GM21529 (cell line): Measurements from ENCODE around the gene ERP27.

Experiments used
- ATAC-seq: cut with Tn5 transposase; IDR thresholded peaks from one replicate; pipeline ENCODE4 v1.9.1; 2021; ENCODE audit not compliant: unreplicated experiment

Gene ERP27

DNA sequence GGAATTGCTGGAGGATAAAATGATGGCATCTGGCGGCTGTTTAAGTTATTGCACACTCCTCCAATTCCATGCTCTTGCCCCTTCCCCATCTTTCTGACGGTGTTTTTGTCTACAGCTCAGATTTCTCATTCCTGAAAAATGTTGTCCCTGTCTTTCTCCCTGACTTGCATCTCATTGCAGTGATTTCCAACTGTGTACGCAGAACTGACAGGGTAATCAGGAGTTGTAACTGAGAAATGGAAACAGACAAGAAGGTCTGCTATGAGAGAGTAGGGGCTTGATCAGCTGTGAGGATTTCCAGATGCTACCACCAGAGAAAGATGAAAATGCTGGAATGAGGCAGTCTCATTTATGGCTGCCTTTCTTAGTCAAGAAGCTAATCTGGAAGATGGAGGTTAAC lies 1.3 kb downstream of the ERP27 start:
- ATAC-seq: no peak

DNA sequence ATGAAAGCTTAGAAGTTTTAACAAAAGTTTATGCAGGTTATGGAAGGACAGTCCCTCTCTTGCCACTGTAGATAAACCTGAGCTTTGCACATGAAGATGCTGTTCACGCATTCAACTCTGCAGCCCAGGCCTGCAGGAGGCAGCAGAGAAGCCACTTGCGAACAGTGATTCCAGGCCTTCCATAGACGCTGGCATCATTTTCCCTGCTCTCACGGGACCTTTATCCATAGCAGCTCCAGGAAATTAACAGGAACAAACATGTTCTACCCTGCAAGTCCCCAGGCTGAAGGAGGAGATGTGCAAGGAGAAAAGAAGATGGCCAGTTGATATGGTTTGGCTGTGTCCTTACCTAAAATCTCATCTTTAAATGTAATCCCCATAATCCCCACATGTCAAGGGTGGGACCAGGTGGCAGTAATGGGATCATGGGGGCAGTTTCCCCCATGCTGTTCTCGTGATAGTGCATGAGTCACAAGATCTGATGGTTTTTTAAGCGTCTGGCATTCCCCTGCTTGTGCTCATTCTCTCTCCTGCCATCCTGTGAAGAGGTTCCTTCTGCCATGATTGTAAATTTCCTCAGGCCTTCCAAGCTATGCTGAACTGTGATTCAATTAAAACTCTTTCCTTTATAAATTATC lies 2.0 kb downstream of the ERP27 start:
- no peak for ATAC-seq

DNA sequence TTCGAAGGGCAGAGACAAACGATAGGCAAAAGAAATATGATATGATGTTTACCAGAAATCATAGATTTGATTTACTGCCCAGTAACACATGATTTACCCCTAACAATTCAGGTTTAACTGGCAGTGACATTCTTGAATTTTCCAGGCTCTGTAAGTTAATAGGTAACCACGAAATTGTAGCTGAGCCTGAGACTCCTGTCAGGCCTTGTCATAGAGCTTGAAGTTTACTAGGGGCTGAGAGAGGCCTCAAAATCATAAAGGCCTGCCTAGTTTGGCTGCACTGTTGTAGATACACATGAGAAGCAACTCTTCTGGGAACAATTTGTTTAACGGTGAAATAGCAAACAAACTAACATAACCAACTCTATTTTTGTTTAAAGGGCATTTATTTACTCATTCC lies 3.3 kb downstream of the ERP27 start:
- no peak for ATAC-seq

- no peak for ATAC-seq
These were observed 3.8 kb downstream of the ERP27 start for GRCh38 chr12:14934511-14934910.

DNA sequence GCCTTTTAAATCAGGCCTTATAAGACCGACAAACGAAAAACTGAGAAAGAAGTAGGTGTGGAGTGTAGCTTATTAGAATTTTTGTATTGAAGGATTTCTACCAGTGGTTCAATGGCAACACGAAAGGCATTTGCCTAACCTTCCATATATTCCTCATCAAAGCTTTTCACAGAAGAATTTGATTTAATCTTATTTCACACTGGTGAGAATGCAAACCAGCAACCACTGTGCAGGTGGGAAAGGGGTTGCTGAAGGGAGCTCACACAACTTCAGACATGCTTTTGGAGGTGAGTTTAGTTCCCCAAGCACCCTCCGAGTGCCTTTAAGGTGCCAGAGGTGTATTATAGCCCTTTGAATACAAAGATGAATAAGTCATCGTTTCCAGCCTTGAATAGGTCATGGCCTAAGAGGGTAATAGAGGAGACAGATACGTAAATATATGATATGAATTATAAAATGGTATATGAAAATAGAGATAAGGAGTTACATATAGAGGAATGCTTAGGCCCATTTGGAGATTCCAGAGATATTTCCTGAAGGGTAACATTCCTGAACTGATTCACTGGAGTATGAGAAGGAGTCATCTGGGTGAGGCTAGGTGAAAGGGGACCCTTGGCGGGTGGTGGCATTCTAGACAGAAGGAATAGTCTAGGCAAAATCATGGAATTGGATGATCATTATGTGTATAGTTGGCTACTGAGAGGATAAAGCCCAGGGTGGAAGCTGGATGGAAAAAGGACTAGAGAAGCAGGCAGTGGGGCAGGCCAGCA lies 6.4 kb downstream of the ERP27 start:
- ATAC-seq: no peak

DNA sequence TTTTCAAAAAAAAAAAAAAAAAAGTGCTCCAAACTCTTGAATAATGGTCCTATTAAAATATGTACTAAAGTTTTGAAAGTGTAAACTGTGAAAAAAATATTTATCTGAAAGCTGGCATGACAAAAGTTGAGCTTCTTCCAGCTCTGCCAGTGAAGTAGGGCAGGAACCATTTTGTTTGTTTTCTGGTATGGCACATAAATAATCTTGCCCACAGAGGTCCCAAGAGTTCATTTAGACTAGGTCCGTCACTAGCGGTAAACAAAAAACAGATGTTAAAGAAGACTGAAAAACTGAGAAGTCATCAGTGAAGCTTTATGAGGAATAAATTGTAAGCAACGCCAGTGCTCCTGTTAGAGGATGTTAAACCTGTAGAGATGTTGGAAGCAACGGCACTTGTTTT lies 7.0 kb downstream of the ERP27 start:
- ATAC-seq: no peak

DNA sequence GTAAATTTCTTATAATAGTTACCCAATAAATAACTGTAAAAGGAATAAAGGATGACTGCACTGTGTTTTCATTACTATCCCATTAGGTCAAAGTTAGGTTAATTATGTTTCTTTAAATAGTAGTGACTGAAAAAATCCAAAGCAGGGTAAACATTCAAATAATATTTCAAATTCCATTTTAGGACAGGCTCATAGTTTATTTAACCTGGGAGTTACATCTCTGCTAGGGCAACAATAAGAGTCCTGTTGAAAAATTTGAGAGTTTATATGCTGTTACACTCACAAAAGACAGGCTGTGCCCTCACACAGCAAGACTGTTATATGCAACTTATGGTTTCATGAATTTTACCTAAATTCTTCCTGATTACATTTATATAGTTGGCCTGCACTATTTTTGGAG lies 8.0 kb downstream of the ERP27 start:
- no peak for ATAC-seq

- ATAC-seq: no peak
These were observed 9.4 kb downstream of the ERP27 start for GRCh38 chr12:14928931-14929330.

DNA sequence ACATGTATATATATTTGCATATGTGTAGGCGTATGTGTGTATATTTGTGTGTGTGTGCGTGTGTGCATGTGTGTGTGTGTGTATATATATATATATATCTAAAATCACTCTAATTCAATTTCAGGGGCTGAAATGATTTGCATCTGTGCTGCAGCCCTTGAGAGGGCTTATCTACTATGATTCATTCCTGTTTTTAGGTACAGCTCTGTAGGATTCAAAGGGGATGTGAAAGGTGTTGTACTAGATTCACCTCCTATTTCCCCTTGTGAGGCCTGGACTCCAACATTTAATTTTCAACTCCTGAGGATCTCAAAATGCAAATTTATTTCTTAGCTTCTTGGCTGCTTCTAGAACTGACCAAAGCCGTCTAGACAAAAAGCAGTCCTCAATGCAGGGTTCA lies 11.1 kb downstream of the ERP27 start:
- no peak for ATAC-seq

DNA sequence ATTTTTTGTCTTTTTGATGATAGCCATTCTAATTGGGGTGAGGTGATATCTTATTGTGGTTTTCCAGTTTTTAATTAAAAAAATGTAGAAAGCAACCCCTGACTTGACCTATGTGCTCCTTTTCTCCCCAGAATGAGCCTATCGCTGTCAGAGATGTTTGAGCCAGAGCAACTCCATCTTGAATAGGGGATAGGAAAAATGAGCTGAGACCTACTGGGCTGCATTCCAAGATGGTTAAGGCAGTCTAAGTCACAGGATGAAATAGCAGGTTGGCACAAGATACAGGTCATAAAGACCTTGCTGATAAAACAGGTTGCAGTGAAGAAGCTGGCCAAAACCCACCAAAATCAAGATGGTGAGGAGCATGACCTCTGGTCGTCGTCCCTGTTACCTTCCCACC lies 13.8 kb downstream of the ERP27 start:
- ATAC-seq: no peak

DNA sequence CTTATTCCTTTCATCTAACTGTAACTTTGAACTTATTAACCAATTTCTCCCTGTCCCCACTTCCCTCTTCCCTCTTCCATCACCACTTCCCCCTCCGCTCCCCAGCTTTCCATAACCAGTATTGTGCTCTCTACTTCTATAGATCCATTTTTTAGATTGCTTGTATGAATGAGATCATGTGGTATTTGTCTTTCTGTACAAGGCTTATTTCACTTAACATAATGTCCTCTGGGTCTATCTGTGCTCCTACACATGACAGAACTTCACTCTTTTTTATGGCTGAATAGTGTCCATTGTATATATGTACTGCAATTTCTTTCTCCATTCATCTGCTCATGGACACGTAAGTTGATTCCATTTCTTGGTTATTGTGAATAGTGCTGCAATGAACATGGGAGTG lies 14.4 kb downstream of the ERP27 start:
- no peak for ATAC-seq

DNA sequence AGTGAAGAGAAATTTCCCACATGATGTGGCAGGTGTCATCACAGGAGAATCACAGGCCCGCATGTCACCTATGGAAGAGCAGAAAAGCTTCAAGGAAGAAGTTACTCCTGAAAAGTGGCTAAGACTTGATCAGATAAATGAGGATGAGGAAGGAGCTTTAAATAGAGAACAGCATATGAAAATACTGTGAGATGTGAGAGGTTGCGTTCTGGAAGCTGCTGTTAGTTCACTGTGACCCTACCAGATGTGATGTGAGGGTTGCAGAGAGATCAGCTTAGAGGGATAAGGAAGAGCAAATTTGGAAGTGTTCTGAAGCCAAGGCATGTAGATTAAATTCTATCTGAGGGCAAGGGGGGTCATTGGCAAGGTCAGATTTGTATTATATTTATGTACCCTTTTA lies 17.1 kb downstream of the ERP27 start:
- ATAC-seq: no peak

- no peak for ATAC-seq
These were observed 17.7 kb downstream of the ERP27 start for GRCh38 chr12:14920475-14921126.

DNA sequence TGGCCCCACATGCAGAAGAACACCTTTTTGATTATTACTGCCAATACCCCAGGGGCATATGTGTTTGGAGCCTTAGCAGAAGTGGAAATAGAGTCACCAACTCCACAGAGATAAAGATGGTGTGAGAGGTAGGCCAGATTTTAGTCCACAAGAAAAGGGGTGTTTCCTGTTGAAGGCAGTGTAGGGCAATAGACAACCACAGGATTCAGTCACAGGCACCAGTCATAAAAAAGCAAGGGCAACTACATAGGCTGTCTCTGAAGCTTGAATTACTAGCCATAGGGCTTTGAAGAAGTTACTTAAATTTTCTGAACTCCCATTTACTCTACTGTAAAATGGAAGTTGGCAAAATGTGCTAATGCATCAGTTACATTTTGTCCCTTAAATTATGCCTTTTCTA lies 18.9 kb downstream of the ERP27 start:
- no peak for ATAC-seq

DNA sequence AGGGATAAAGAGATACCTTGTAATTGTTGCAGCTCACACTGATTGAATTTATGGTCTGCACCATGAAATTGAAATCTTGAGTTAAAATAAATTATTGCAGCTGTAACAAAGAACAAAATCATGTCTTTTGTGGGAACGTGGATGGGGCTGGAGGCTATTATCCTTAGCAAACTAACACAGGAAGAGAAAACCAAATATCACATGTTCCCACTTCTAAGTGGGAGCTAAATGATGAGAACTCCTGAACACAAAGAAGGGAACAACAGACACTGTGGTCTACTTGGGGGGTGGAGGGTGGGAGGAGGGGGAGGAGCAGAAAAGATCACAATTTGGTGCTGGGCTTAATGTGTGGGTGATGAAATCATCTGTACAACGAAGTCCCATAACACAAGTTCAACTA lies 22.6 kb downstream of the ERP27 start:
- no peak for ATAC-seq

DNA sequence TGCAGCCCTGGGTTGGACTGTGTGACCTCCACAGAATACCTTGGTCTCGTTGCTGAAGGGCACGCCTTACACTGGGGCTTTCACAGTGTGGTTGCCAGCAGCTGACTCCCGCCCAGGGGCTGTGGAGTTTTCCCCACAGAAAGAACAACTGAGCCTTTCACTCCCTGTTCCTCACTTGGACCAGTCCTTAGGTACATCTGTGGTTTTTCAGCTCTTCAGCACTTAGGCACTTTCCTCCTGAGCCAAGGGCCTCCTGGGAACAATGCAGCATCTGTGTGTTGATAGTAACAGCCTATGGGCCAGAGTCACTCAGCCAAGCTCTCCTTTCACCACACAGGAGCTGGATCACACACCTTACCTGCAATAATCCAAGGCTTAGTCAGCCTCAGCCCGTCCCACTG lies 25.0 kb downstream of the ERP27 start:
- ATAC-seq: no peak

GRCh38 chr12:14911131-14911530 lies 27.2 kb downstream of the ERP27 start:
- ATAC-seq: no peak

DNA sequence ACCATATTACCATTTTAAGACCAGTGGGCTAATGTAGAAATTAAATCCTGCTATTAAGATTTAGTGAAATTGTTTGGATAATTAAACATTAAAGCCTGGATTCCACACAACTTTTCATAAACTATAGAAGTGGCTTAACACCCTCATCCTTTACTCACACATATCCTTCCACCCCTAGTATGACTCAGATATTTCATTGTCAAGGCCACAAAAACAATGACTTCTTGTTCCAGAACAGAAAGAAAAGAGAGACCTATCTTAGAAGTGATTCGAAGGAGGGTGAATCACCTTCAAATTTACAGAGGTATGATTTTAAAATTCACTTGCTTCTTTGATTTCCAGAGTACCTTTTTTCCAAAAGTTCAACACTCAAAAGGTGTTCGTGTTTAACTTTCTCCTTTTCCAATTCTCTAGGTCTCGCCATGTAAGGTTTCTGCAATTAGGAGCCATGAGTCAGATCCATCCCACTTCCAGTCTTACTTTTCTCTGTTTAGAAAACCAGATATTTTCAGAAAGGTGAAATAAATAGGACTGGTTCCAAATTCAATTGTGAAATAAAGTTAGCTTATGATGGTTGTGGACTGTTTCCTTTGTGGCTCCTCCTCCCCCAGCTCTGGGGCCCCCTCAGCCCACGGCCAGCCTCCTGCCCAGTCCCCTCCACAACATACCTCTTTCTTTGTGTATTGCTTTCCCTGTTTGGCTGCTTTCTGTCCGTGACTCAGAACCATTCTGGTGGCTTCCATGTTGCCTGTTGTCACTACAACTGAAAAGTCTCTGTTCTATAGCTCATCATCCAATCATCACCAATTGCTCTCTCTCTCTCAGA lies 28.0 kb downstream of the ERP27 start:
- ATAC-seq: no peak

GRCh38 chr12:14907953-14908352 lies 30.4 kb downstream of the ERP27 start:
- no peak for ATAC-seq

DNA sequence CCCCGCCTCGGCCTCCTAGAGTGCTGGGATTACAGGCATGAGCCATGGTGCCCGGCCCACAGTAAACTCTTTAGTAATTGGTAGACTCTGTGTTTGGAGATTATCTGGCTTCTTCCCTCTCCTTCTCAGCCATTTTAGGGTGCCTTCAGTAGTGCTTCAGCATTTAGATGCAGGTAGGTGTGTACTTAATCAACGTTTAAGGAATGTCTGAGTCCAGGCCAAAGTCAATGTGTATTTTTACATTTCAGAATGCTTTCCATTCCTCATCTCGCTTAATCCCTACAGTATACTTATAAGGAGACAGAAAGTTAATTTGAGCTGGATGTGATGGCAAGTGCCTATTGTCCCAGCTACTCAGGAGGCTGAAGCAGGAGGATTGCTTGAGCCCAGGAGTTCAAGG lies 32.2 kb downstream of the ERP27 start:
- ATAC-seq: no peak

- no peak for ATAC-seq
These were observed 32.9 kb downstream of the ERP27 start for GRCh38 chr12:14905269-14906004.
